ENCODE data around the gene CC2D1A.

- TF ChIP-seq, protein P1, sequence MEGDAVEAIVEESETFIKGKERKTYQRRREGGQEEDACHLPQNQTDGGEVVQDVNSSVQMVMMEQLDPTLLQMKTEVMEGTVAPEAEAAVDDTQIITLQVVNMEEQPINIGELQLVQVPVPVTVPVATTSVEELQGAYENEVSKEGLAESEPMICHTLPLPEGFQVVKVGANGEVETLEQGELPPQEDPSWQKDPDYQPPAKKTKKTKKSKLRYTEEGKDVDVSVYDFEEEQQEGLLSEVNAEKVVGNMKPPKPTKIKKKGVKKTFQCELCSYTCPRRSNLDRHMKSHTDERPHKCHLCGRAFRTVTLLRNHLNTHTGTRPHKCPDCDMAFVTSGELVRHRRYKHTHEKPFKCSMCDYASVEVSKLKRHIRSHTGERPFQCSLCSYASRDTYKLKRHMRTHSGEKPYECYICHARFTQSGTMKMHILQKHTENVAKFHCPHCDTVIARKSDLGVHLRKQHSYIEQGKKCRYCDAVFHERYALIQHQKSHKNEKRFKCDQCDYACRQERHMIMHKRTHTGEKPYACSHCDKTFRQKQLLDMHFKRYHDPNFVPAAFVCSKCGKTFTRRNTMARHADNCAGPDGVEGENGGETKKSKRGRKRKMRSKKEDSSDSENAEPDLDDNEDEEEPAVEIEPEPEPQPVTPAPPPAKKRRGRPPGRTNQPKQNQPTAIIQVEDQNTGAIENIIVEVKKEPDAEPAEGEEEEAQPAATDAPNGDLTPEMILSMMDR (IDR thresholded peaks at IDR 0.05), result no peak
- TF ChIP-seq POLR2AphosphoS5 (IDR thresholded peaks at IDR 0.05) (no peak), POLR2A (IDR thresholded peaks at IDR 0.05) (no peak)
Observed at GRCh38 chr19:13914777-13915176, 8.8 kb downstream of the CC2D1A start.

Data from prostate gland (tissue), 2 donors.